ENCODE measurements around the gene KCTD4.

KCTD4 gene

DNA sequence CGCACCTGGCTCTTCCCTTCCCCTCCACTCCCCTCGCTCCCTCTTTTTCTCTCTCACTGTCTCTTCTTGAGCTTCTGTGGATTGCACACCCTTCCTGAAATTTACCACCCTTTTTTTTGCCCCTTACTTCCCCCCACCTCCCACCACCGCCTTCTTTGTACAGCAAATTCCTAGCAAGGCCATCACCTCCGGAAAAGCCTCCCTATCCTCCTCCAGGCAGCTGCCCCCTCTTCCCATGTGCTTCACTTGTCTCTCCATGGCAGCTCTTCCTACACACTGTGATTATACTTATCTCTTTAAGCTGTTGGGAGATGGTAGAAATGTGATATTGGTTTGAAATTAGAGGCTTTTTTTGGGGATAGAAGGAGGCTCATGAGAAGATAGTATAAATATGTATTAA lies 28.3 kb upstream of the KCTD4 start:
- Histone ChIP-seq H3K9me3 (ENCODE audit: control insufficient read depth, insufficient read depth, low read depth, low read length) (no peaks in the 10 kb centered on the region), H3K27ac (ENCODE audit: low read depth, low read length) (no peak overlapping the region), H3K4me1 (ENCODE audit: control insufficient read depth, insufficient read depth, low read length) (peaks cover 4% of the 10 kb centered on the region; the same call in 1 of the 2 replicates), H3K9ac (ENCODE audit: low read length) (no peak overlapping the region), H3K36me3 (ENCODE audit: control insufficient read depth, insufficient read depth, low read length) (no peaks in the 10 kb centered on the region), H3K27me3 (ENCODE audit: control insufficient read depth, insufficient read depth, low read length) (no peaks in the 10 kb centered on the region), H3K4me3 (ENCODE audit: low read depth, low read length) (no peak overlapping the region)

DNA sequence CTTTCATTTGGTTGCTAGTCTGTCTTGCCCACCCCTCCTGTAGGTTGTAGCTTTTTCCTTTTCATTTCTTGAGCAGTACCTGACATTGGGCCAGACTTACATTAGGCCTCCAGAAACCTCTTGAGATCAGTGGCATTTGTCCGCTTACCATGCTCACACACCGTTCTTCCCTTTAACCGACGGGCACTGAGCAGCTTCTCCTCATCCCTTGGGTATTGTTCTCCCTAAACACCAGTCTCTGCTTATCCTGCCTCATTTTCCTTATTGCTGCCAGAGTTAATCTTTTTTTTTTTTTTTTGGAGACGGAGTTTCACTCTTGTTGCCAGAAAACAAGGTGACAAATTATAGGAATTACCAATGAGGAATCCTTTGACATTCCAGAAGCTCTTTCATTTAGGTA lies 27.2 kb upstream of the KCTD4 start:
- Histone ChIP-seq H3K9me3 (ENCODE audit: control insufficient read depth, insufficient read depth, low read depth, low read length) (no peaks in the 10 kb centered on the region), H3K4me1 (ENCODE audit: control insufficient read depth, insufficient read depth, low read length) (peaks cover 4% of the 10 kb centered on the region; the same call in 1 of the 2 replicates), H3K36me3 (ENCODE audit: control insufficient read depth, insufficient read depth, low read length) (no peaks in the 10 kb centered on the region), H3K27me3 (ENCODE audit: control insufficient read depth, insufficient read depth, low read length) (no peaks in the 10 kb centered on the region), H3K9ac (ENCODE audit: low read length) (no peak overlapping the region), H3K27ac (ENCODE audit: low read depth, low read length) (no peak overlapping the region), H3K4me3 (ENCODE audit: low read depth, low read length) (no peak overlapping the region)

- Histone ChIP-seq H3K27ac (ENCODE audit: low read depth, low read length) (no peak overlapping the region), H3K9ac (ENCODE audit: low read length) (no peak overlapping the region), H3K9me3 (ENCODE audit: control insufficient read depth, insufficient read depth, low read depth, low read length) (no peaks in the 10 kb centered on the region), H3K4me1 (ENCODE audit: control insufficient read depth, insufficient read depth, low read length) (peaks cover 4% of the 10 kb centered on the region; the same call in 1 of the 2 replicates), H3K4me3 (ENCODE audit: low read depth, low read length) (no peak overlapping the region), H3K36me3 (ENCODE audit: control insufficient read depth, insufficient read depth, low read length) (no peaks in the 10 kb centered on the region), H3K27me3 (ENCODE audit: control insufficient read depth, insufficient read depth, low read length) (no peaks in the 10 kb centered on the region)
Measured at GRCh38 chr13:45226024-45226423, 25.2 kb upstream of the KCTD4 start.

DNA sequence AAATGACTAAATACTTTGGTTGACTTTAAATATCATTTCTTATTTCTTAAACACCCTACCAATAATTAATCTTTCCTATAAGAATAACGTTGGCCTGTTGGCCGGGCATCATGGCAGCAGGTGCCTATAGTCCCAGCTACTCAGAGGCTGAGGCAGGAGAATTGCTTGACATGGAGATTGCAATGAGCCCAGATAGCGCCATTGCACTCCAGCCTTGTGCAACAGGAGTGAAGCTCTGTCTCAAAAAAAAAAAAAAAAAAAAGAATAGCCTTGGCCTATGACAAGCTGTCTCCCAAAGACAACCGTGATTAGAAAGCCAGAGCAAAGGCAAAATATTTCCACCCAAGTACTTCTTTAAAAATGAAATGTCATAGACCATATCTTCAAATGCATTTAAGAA lies 24.5 kb upstream of the KCTD4 start:
- Histone ChIP-seq H3K4me1 (ENCODE audit: control insufficient read depth, insufficient read depth, low read length) (peaks cover 4% of the 10 kb centered on the region; the same call in 1 of the 2 replicates), H3K9ac (ENCODE audit: low read length) (no peak overlapping the region), H3K9me3 (ENCODE audit: control insufficient read depth, insufficient read depth, low read depth, low read length) (no peaks in the 10 kb centered on the region), H3K4me3 (ENCODE audit: low read depth, low read length) (no peak overlapping the region), H3K36me3 (ENCODE audit: control insufficient read depth, insufficient read depth, low read length) (no peaks in the 10 kb centered on the region), H3K27ac (ENCODE audit: low read depth, low read length) (no peak overlapping the region), H3K27me3 (ENCODE audit: control insufficient read depth, insufficient read depth, low read length) (no peaks in the 10 kb centered on the region)

DNA sequence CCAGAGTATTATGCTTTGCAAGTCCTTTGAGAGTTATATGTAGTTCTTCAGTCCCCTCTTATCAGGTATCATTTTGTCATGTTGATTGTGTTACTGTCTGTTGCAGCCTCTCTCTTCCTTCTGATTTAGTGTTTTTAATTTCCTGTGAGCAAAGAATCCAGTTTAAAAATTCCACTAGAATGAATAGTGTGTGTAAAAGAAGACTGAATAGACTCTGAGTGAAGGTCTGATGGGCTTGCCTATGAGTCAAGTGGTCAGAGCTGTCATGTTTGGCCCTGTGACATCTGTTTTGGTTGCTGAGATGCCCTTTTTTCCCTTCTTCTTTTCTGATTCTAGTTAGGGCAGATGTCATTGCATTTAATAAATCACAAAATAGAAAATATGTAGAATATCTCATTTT lies 23.3 kb upstream of the KCTD4 start:
- H3K4me1 ChIP-seq (ENCODE audit: control insufficient read depth, insufficient read depth, low read length) = peaks cover 14% of the 10 kb centered on the region
- no peak overlapping the region for H3K27ac ChIP-seq (ENCODE audit: low read depth, low read length)
- H3K36me3 ChIP-seq (ENCODE audit: control insufficient read depth, insufficient read depth, low read length) = no peaks in the 10 kb centered on the region
- no peaks in the 10 kb centered on the region for H3K9me3 ChIP-seq (ENCODE audit: control insufficient read depth, insufficient read depth, low read depth, low read length)
- no peaks in the 10 kb centered on the region for H3K27me3 ChIP-seq (ENCODE audit: control insufficient read depth, insufficient read depth, low read length)
- H3K9ac ChIP-seq (ENCODE audit: low read length) = no peak overlapping the region
- no peak overlapping the region for H3K4me3 ChIP-seq (ENCODE audit: low read depth, low read length)

DNA sequence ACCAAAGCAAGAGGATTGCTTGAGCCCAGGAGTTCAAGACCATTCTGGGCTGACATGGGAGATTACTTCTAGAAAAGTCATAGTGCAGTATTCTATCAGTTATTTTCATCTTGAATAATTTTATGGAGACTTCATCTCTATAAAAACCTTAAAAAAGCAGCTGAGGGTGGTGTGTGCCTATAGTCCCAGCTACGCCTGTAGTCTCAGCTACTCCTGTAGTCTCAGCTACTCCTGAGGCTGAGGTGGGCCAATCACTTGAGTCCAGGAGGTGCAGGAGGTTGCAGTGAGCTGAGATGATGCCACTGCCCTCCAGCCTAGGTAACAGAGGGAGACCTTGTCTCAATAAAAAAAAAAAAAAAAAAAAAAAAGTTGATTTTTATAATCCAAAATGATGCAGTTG lies 22.1 kb upstream of the KCTD4 start:
- Histone ChIP-seq H3K27ac (ENCODE audit: low read depth, low read length) (no peak overlapping the region), H3K4me1 (ENCODE audit: control insufficient read depth, insufficient read depth, low read length) (peaks cover 21% of the 10 kb centered on the region), H3K9ac (ENCODE audit: low read length) (no peak overlapping the region), H3K36me3 (ENCODE audit: control insufficient read depth, insufficient read depth, low read length) (no peaks in the 10 kb centered on the region), H3K4me3 (ENCODE audit: low read depth, low read length) (no peak overlapping the region), H3K9me3 (ENCODE audit: control insufficient read depth, insufficient read depth, low read depth, low read length) (no peaks in the 10 kb centered on the region), H3K27me3 (ENCODE audit: control insufficient read depth, insufficient read depth, low read length) (no peaks in the 10 kb centered on the region)

GRCh38 chr13:45222516-45222915 lies 21.7 kb upstream of the KCTD4 start:
- H3K36me3 ChIP-seq (ENCODE audit: control insufficient read depth, insufficient read depth, low read length) = no peaks in the 10 kb centered on the region
- H3K4me3 ChIP-seq (ENCODE audit: low read depth, low read length) = no peak overlapping the region
- H3K9ac ChIP-seq (ENCODE audit: low read length) = no peak overlapping the region
- no peak overlapping the region for H3K27ac ChIP-seq (ENCODE audit: low read depth, low read length)
- H3K4me1 ChIP-seq (ENCODE audit: control insufficient read depth, insufficient read depth, low read length) = peaks cover 21% of the 10 kb centered on the region
- H3K27me3 ChIP-seq (ENCODE audit: control insufficient read depth, insufficient read depth, low read length) = no peaks in the 10 kb centered on the region
- H3K9me3 ChIP-seq (ENCODE audit: control insufficient read depth, insufficient read depth, low read depth, low read length) = no peaks in the 10 kb centered on the region

- no peaks in the 10 kb centered on the region for H3K27me3 ChIP-seq (ENCODE audit: control insufficient read depth, insufficient read depth, low read length)
- H3K9ac ChIP-seq (ENCODE audit: low read length) = no peak overlapping the region
- H3K9me3 ChIP-seq (ENCODE audit: control insufficient read depth, insufficient read depth, low read depth, low read length) = no peaks in the 10 kb centered on the region
- H3K27ac ChIP-seq (ENCODE audit: low read depth, low read length) = no peak overlapping the region
- no peaks in the 10 kb centered on the region for H3K36me3 ChIP-seq (ENCODE audit: control insufficient read depth, insufficient read depth, low read length)
- no peak overlapping the region for H3K4me3 ChIP-seq (ENCODE audit: low read depth, low read length)
- H3K4me1 ChIP-seq (ENCODE audit: control insufficient read depth, insufficient read depth, low read length) = peaks cover 17% of the 10 kb centered on the region
Measured at GRCh38 chr13:45220403-45220802, 19.6 kb upstream of the KCTD4 start.

- no peak overlapping the region for H3K9ac ChIP-seq (ENCODE audit: low read length)
- no peak overlapping the region for H3K27ac ChIP-seq (ENCODE audit: low read depth, low read length)
- peaks cover 17% of the 10 kb centered on the region for H3K4me1 ChIP-seq (ENCODE audit: control insufficient read depth, insufficient read depth, low read length)
Measured at GRCh38 chr13:45219938-45220375, 19.1 kb upstream of the KCTD4 start.

GRCh38 chr13:45219123-45219891 lies 18.5 kb upstream of the KCTD4 start:
- H3K4me1 ChIP-seq (ENCODE audit: control insufficient read depth, insufficient read depth, low read length) = peaks cover 17% of the 10 kb centered on the region
- no peak overlapping the region for H3K27ac ChIP-seq (ENCODE audit: low read depth, low read length)
- H3K9me3 ChIP-seq (ENCODE audit: control insufficient read depth, insufficient read depth, low read depth, low read length) = no peaks in the 10 kb centered on the region
- no peak overlapping the region for H3K9ac ChIP-seq (ENCODE audit: low read length)
- H3K4me3 ChIP-seq (ENCODE audit: low read depth, low read length) = no peak overlapping the region
- H3K36me3 ChIP-seq (ENCODE audit: control insufficient read depth, insufficient read depth, low read length) = no peaks in the 10 kb centered on the region
- H3K27me3 ChIP-seq (ENCODE audit: control insufficient read depth, insufficient read depth, low read length) = no peaks in the 10 kb centered on the region

More at GRCh38 chr13:45219938-45220375, 19.1 kb upstream of the KCTD4 start:
- Histone ChIP-seq H3K4me3 (ENCODE audit: low read depth, low read length) (no peak overlapping the region), H3K27me3 (ENCODE audit: control insufficient read depth, insufficient read depth, low read length) (no peaks in the 10 kb centered on the region), H3K9me3 (ENCODE audit: control insufficient read depth, insufficient read depth, low read depth, low read length) (no peaks in the 10 kb centered on the region), H3K36me3 (ENCODE audit: control insufficient read depth, insufficient read depth, low read length) (no peaks in the 10 kb centered on the region)

- Histone ChIP-seq H3K9ac (ENCODE audit: low read length) (no peak overlapping the region), H3K4me3 (ENCODE audit: low read depth, low read length) (no peak overlapping the region), H3K9me3 (ENCODE audit: control insufficient read depth, insufficient read depth, low read depth, low read length) (no peaks in the 10 kb centered on the region), H3K36me3 (ENCODE audit: control insufficient read depth, insufficient read depth, low read length) (no peaks in the 10 kb centered on the region), H3K27ac (ENCODE audit: low read depth, low read length) (no peak overlapping the region), H3K27me3 (ENCODE audit: control insufficient read depth, insufficient read depth, low read length) (no peaks in the 10 kb centered on the region), H3K4me1 (ENCODE audit: control insufficient read depth, insufficient read depth, low read length) (peaks cover 17% of the 10 kb centered on the region)
Measured at GRCh38 chr13:45218689-45219088, 17.8 kb upstream of the KCTD4 start.

Data from HUES6 (cell line).